ENCODE measurements around the gene TBC1D7. TPM values are rescaled to one million over a fixed set of nuclear protein-coding genes. Genes with fewer than 3 reads are reported as not detected.
A peak's percentile ranks its signal among the peaks of the same experiment; 100 is the strongest.

The TBC1D7 gene
- total RNA-seq, 1 donor from 2014 or later, result 34.0 TPM

DNA sequence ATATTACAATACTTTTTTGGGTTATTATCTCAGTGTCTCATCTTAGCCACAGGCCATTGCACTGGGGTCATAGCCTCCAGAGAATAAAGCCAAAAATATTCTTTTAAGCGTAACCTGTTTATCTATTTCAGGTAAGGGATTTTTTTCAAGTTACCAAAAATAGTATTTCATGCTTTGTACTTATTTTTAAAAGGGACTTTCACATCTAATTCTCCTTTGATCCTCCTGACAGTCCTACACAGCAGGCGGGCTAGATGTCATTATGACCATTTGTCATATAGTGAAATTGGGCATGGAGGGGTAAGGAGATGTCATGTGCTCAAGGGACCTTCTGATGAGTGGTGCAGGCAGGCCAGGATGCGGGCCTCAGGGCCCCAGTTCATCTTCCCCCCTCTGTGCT is 68.9 kb downstream of the TBC1D7 start:
- DNase-seq, result no peak
- ATAC-seq, result no peak
- intact Hi-C loops (cut with micrococcal nuclease), result no loop called here

DNA sequence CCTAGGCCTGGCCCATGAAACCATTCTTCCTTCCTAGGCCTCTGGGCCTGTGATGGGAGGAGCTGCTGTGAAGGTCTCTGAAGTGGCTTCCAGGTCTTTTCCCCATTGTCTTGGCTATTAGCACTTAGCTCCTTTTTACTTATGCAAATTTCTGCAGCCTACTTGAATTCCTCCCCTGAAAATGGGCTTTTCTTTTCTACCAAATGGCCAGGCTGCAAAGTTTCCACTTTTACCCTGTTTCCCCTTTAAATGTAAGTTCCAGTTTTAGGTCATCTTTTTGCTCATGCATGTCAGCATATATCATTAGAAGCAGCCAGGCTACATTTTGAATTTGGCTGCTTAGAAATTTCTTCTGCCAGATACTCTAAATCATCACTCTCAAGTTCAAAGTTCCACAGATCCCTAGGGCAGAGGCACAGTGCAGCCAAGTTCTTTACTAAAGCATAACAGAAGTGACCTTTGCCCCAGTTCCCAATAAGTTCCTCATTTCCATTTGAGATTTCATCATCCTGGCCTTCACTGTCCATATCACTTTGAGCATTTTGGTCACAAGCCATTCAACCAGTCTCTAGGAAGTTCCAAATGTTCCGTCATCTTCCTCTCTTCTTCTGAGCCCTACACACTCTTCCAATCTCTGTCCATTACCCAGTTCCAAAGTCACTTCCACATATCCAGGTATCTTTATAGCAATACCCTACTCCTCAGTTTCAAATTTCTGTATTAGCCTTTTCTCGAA is 71.9 kb downstream of the TBC1D7 start:
- ATAC-seq (peak; percentile 69), DNase-seq (no peak)
- intact Hi-C loops (cut with micrococcal nuclease), result no loop called here

Other genes starting within 250 kb of the TBC1D7 start
- 33.7 TPM for gene GFOD1, start 159.1 kb upstream of the TBC1D7 start, total RNA-seq
- 59.3 TPM for gene SIRT5, start 246.1 kb upstream of the TBC1D7 start, total RNA-seq